Measurements from ENCODE around the gene IL17C. TPM values are rescaled to one million over a fixed set of nuclear protein-coding genes. Genes with fewer than 3 reads are reported as not detected.
A peak's percentile ranks its signal among the peaks of the same experiment; 100 is the strongest.

IL17C gene
- total and polyA plus RNA-seq, 2 experiments from 2014 or later, result not detected

- TF ChIP-seq CTCF (IDR thresholded peaks at IDR 0.05; ENCODE audit: low read depth, low read length), result no peak
- peaks cover 27% of the 10 kb centered on the region for H3K36me3 ChIP-seq
- no peak for DNase-seq (ENCODE audit: low read depth in 1 of 2, low spot score in 1 of 2)
Observed at GRCh38 chr16:88597856-88598491, 40.4 kb upstream of the IL17C start.

GRCh38 chr16:88599092-88599733, 39.2 kb upstream of the IL17C start:
- no peak overlapping the region for H3K4me3 ChIP-seq
- no peak for TF ChIP-seq CTCF (IDR thresholded peaks at IDR 0.05; ENCODE audit: low read depth, low read length)
- DNase-seq (ENCODE audit: low read depth in 1 of 2, low spot score in 1 of 2), result peak in 1 of 2 donors; percentile 2
- no peaks in the 10 kb centered on the region for H3K9me3 ChIP-seq (ENCODE audit: low read depth)
- H3K27me3 ChIP-seq, result no peaks in the 10 kb centered on the region
- peaks cover 27% of the 10 kb centered on the region for H3K36me3 ChIP-seq
- no peak overlapping the region for H3K27ac ChIP-seq
- H3K4me1 ChIP-seq (ENCODE audit: low read depth), result no peaks in the 10 kb centered on the region

More at GRCh38 chr16:88597856-88598491, 40.4 kb upstream of the IL17C start:
- Histone ChIP-seq H3K9me3 (ENCODE audit: low read depth) (no peaks in the 10 kb centered on the region), H3K27ac (no peak overlapping the region), H3K4me3 (no peak overlapping the region), H3K4me1 (ENCODE audit: low read depth) (no peaks in the 10 kb centered on the region), H3K27me3 (no peaks in the 10 kb centered on the region)

GRCh38 chr16:88599825-88600538, 38.4 kb upstream of the IL17C start:
- DNase-seq (ENCODE audit: low read depth in 1 of 2, low spot score in 1 of 2), result peak in 1 of 2 donors; percentile 11
- TF ChIP-seq CTCF (IDR thresholded peaks at IDR 0.05; ENCODE audit: low read depth, low read length), result no peak
- Histone ChIP-seq H3K27ac (no peak overlapping the region), H3K4me3 (no peak overlapping the region), H3K4me1 (ENCODE audit: low read depth) (no peaks in the 10 kb centered on the region), H3K27me3 (no peaks in the 10 kb centered on the region), H3K36me3 (peaks cover 27% of the 10 kb centered on the region), H3K9me3 (ENCODE audit: low read depth) (no peaks in the 10 kb centered on the region)

GRCh38 chr16:88600539-88600896, 37.9 kb upstream of the IL17C start:
- TF ChIP-seq CTCF (IDR thresholded peaks at IDR 0.05; ENCODE audit: low read depth, low read length), result no peak
- Histone ChIP-seq H3K27me3 (no peaks in the 10 kb centered on the region), H3K36me3 (peaks cover 27% of the 10 kb centered on the region), H3K4me3 (no peak overlapping the region), H3K27ac (no peak overlapping the region), H3K4me1 (ENCODE audit: low read depth) (no peaks in the 10 kb centered on the region), H3K9me3 (ENCODE audit: low read depth) (no peaks in the 10 kb centered on the region)
- no peak for DNase-seq (ENCODE audit: low read depth in 1 of 2, low spot score in 1 of 2)

- Histone ChIP-seq H3K36me3 (peaks cover 31% of the 10 kb centered on the region), H3K27me3 (no peaks in the 10 kb centered on the region), H3K4me1 (ENCODE audit: low read depth) (no peaks in the 10 kb centered on the region), H3K4me3 (no peak overlapping the region), H3K9me3 (ENCODE audit: low read depth) (no peaks in the 10 kb centered on the region), H3K27ac (no peak overlapping the region)
- DNase-seq (ENCODE audit: low read depth in 1 of 2, low spot score in 1 of 2), result no peak
- no peak for TF ChIP-seq CTCF (IDR thresholded peaks at IDR 0.05; ENCODE audit: low read depth, low read length)
Observed at GRCh38 chr16:88601313-88602036, 36.9 kb upstream of the IL17C start.

All from cardiac muscle cell (in vitro differentiated cells and primary cell).